Karpas-422 (cell line): Measurements from ENCODE around the gene UBXN7. TPM values are rescaled to one million over a fixed set of nuclear protein-coding genes. Genes with fewer than 3 reads are reported as not detected.

Experiments
- DNase-seq: peaks from one replicate; pipeline ENCODE4 v3.0.0-alpha.2; 2015
- H2AFZ ChIP-seq: fragments of 200-600 bp; sonication (generic); 2 replicates; pipeline ENCODE4 v1.6.1; 2014; ENCODE audit warnings: antibody characterized with exemption, low read length, mixed read lengths
- H3K27ac ChIP-seq: fragments of 200-600 bp; sonication (generic); 2 replicates; pipeline ENCODE4 v1.5.1; 2014; ENCODE audit warnings: mild to moderate bottlenecking, low read length, moderate library complexity
- H3K27me3 ChIP-seq: fragments of 200-600 bp; sonication (generic); 2 replicates; pipeline ENCODE4 v1.6.1; 2014; ENCODE audit warnings: low read length, mixed read lengths
- H3K36me3 ChIP-seq: fragments of 200-600 bp; sonication (generic); 2 replicates; pipeline ENCODE4 v1.6.1; 2014; ENCODE audit warnings: low read length, mixed read lengths; ENCODE audit not compliant: insufficient read depth
- H3K4me1 ChIP-seq: fragments of 200-600 bp; sonication (generic); 2 replicates; pipeline ENCODE4 v1.6.1; 2014; ENCODE audit warnings: mild to moderate bottlenecking, low read length, mixed read lengths
- H3K4me2 ChIP-seq: fragments of 200-600 bp; sonication (generic); 2 replicates; pipeline ENCODE4 v1.6.1; 2014; ENCODE audit warnings: low read length, low read depth, mild to moderate bottlenecking; ENCODE audit not compliant: poor library complexity, severe bottlenecking
- H3K4me3 ChIP-seq: fragments of 200-600 bp; sonication (generic); 2 replicates; pipeline ENCODE4 v1.5.1; 2014; ENCODE audit warnings: mild to moderate bottlenecking, antibody characterized with exemption, low read length, mixed read lengths
- H3K79me2 ChIP-seq: fragments of 200-600 bp; sonication (generic); 2 replicates; pipeline ENCODE4 v1.6.1; 2014; ENCODE audit warnings: mild to moderate bottlenecking, low read length, mixed read lengths
- H3K9ac ChIP-seq: fragments of 200-600 bp; sonication (generic); 2 replicates; pipeline ENCODE4 v1.6.0; 2014; ENCODE audit warnings: low read length
- H3K9me2 ChIP-seq: fragments of 200-600 bp; sonication (generic), shearing (Covaris generic); replicated peaks from 2 replicates; pipeline ENCODE4 v1.6.0; 2014; ENCODE audit warnings: mild to moderate bottlenecking, low read length, moderate library complexity; ENCODE audit not compliant: insufficient read depth
- H3K9me3 ChIP-seq: fragments of 300-700, 200-600 bp; sonication (generic); 2 replicates; pipeline ENCODE4 v1.6.1; 2014; ENCODE audit warnings: low read length, mixed read lengths
- H4K20me1 ChIP-seq: fragments of 200-600 bp; sonication (generic); 2 replicates; pipeline ENCODE4 v1.6.1; 2014; ENCODE audit warnings: mild to moderate bottlenecking, antibody characterized with exemption, low read length, low read depth; ENCODE audit not compliant: insufficient read depth
- total RNA-seq: library from RNA; depleted of rRNA; stranded (reverse); fragments of >200 nt; shearing (Covaris generic); gene quantifications from 2 replicates; pipeline ENCODE4 v1.2.3, GENCODE V29; 2014; ENCODE audit warnings: low replicate concordance

UBXN7 gene
- total RNA-seq, 1 experiment from 2014 or later: 33.0 TPM

DNA sequence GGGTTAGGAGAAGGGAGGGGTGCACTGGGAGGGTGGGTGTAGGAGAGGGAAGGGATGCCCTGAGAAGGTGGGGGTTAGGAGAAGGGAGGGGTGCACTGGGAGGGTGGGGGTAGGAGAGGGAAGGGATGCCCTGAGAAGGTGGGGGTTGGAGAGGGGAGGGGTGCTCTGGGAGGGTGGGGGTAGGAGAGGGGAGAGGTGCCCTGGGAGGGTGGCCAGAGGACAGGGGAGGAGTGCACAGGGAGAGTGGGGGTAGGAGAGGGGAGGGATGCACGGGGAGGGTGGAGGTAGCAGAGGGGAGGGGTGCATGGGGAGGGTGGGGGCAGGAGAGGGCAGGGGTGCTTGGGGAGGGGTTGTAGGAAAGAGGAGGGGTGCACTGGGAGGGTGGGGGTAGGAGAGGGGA, 97.2 kb downstream of the UBXN7 start:
- no peak for DNase-seq
- peaks cover 6% of the 10 kb centered on the region for H3K4me1 ChIP-seq
- no peak overlapping the region for H3K9ac ChIP-seq
- H4K20me1 ChIP-seq: no peaks in the 10 kb centered on the region
- no peaks in the 10 kb centered on the region for H3K27me3 ChIP-seq
- H3K27ac ChIP-seq: no peak overlapping the region
- no peak overlapping the region for H2AFZ ChIP-seq
- no peaks in the 10 kb centered on the region for H3K79me2 ChIP-seq
- no peaks in the 10 kb centered on the region for H3K36me3 ChIP-seq
- H3K4me2 ChIP-seq: no peak overlapping the region
- H3K9me2 ChIP-seq: no peaks in the 10 kb centered on the region
- H3K4me3 ChIP-seq: no peak overlapping the region
- H3K9me3 ChIP-seq: no peaks in the 10 kb centered on the region

- H3K9me3 ChIP-seq: no peaks in the 10 kb centered on the region
- no peaks in the 10 kb centered on the region for H3K4me1 ChIP-seq
- H3K4me3 ChIP-seq: no peak overlapping the region
- no peak overlapping the region for H3K27ac ChIP-seq
- no peaks in the 10 kb centered on the region for H3K27me3 ChIP-seq
- H3K9ac ChIP-seq: no peak overlapping the region
- H3K36me3 ChIP-seq: no peaks in the 10 kb centered on the region
- H4K20me1 ChIP-seq: no peaks in the 10 kb centered on the region
- H3K4me2 ChIP-seq: no peak overlapping the region
- no peak overlapping the region for H2AFZ ChIP-seq
- H3K79me2 ChIP-seq: no peaks in the 10 kb centered on the region
- no peaks in the 10 kb centered on the region for H3K9me2 ChIP-seq
- no peak for DNase-seq
Measured at GRCh38 chr3:196332168-196332567, 100.1 kb downstream of the UBXN7 start.

DNA sequence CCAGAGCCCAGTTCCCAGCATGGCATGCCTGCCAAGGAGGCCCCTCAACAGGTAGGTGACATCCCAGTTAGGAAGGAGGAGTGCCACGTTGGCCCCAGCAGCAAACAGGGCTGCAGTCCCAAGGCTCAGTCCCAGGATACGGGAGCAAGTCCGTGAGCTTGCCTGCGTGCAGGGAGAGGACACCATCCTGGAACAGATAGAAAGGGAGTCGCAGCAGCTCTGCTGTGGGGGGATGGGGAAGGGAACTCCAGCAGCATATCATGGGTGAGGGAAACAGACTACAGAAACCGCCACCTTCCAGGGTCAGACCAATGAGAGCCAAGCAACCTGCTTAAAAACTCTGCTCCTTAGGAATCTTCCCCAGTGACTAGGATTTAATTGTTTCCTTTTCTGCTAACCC, 104.8 kb downstream of the UBXN7 start:
- H3K4me1 ChIP-seq: no peaks in the 10 kb centered on the region
- no peaks in the 10 kb centered on the region for H3K79me2 ChIP-seq
- H3K9me3 ChIP-seq: no peaks in the 10 kb centered on the region
- no peak overlapping the region for H3K4me3 ChIP-seq
- no peak overlapping the region for H3K9ac ChIP-seq
- H3K9me2 ChIP-seq: no peaks in the 10 kb centered on the region
- no peak overlapping the region for H3K4me2 ChIP-seq
- no peak overlapping the region for H3K27ac ChIP-seq
- H4K20me1 ChIP-seq: no peaks in the 10 kb centered on the region
- no peaks in the 10 kb centered on the region for H3K27me3 ChIP-seq
- no peak overlapping the region for H2AFZ ChIP-seq
- no peak for DNase-seq
- H3K36me3 ChIP-seq: no peaks in the 10 kb centered on the region

GRCh38 chr3:196326936-196327335, 105.3 kb downstream of the UBXN7 start:
- no peak overlapping the region for H2AFZ ChIP-seq
- H3K36me3 ChIP-seq: no peaks in the 10 kb centered on the region
- no peaks in the 10 kb centered on the region for H3K9me2 ChIP-seq
- no peaks in the 10 kb centered on the region for H3K27me3 ChIP-seq
- no peak overlapping the region for H3K4me3 ChIP-seq
- no peaks in the 10 kb centered on the region for H4K20me1 ChIP-seq
- DNase-seq: no peak
- H3K9ac ChIP-seq: no peak overlapping the region
- no peak overlapping the region for H3K4me2 ChIP-seq
- H3K27ac ChIP-seq: no peak overlapping the region
- no peaks in the 10 kb centered on the region for H3K4me1 ChIP-seq
- no peaks in the 10 kb centered on the region for H3K79me2 ChIP-seq
- no peaks in the 10 kb centered on the region for H3K9me3 ChIP-seq

GRCh38 chr3:196323691-196324090, 108.5 kb downstream of the UBXN7 start:
- no peaks in the 10 kb centered on the region for H3K36me3 ChIP-seq
- H2AFZ ChIP-seq: no peak overlapping the region
- 0 out of 2 replicates have a peak, but pooled peaks cover 4% of the 10 kb centered on the region for H3K79me2 ChIP-seq
- DNase-seq: no peak
- H3K4me2 ChIP-seq: no peak overlapping the region
- H3K9me2 ChIP-seq: no peaks in the 10 kb centered on the region
- peaks cover 6% of the 10 kb centered on the region for H3K4me1 ChIP-seq
- no peaks in the 10 kb centered on the region for H3K9me3 ChIP-seq
- no peak overlapping the region for H3K9ac ChIP-seq
- H3K27me3 ChIP-seq: no peaks in the 10 kb centered on the region
- H4K20me1 ChIP-seq: no peaks in the 10 kb centered on the region
- H3K27ac ChIP-seq: no peak overlapping the region
- no peak overlapping the region for H3K4me3 ChIP-seq

DNA sequence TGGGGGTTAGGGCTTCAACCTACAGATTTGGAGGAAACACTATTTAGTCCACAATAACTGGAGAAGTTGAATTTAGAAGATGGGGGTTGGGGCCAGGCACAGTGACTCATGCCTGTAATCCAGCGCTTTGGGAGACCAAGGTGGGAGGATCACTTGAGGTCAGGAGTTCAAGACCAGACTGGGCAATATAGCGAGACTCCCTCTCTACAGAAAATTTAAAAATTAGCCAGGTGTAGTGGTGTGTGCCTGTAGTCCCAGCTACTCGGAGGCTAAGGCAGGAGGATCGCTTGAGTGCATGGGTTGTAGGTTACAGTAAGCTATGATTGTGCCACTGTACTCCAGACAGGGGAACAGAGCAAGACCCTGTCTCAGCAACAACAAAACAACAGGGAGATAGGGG, 109.2 kb downstream of the UBXN7 start:
- DNase-seq: no peak
- Histone ChIP-seq H4K20me1 (no peaks in the 10 kb centered on the region), H3K79me2 (0 out of 2 replicates have a peak, but pooled peaks cover 4% of the 10 kb centered on the region), H2AFZ (no peak overlapping the region), H3K9ac (no peak overlapping the region), H3K9me3 (no peaks in the 10 kb centered on the region), H3K4me1 (peaks cover 6% of the 10 kb centered on the region), H3K27me3 (no peaks in the 10 kb centered on the region), H3K4me2 (no peak overlapping the region), H3K36me3 (no peaks in the 10 kb centered on the region), H3K9me2 (no peaks in the 10 kb centered on the region), H3K27ac (no peak overlapping the region), H3K4me3 (no peak overlapping the region)

- Histone ChIP-seq H3K9ac (no peak overlapping the region), H3K4me3 (no peak overlapping the region), H3K9me2 (no peaks in the 10 kb centered on the region), H4K20me1 (no peaks in the 10 kb centered on the region), H3K36me3 (no peaks in the 10 kb centered on the region), H3K79me2 (peaks cover 14% of the 10 kb centered on the region), H2AFZ (no peak overlapping the region), H3K9me3 (no peaks in the 10 kb centered on the region), H3K27ac (no peak overlapping the region), H3K4me2 (no peak overlapping the region), H3K27me3 (no peaks in the 10 kb centered on the region), H3K4me1 (peaks cover 13% of the 10 kb centered on the region)
- DNase-seq: no peak
Measured at GRCh38 chr3:196321162-196321561, 111.1 kb downstream of the UBXN7 start.

DNA sequence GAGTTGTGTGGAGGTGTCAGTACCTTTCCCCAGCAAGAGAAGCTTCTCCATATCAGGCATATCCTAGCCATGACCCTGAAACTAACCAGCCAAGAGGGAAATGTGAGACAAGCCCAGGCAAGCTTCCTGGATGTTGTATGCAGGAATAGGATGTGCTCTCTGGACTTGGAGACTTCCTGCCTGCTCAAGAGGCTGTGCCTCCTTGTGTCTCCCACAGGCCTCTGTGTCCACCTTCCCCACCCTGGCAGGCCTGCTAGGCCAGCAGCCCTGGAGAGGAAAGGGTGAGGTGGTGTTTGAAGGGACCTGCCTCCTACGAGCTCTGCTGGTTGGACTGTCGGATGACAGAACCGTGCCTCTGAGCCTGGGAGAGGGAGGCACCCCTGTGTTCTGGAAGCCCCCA, 112.1 kb downstream of the UBXN7 start:
- H3K27me3 ChIP-seq: no peaks in the 10 kb centered on the region
- no peaks in the 10 kb centered on the region for H4K20me1 ChIP-seq
- H3K79me2 ChIP-seq: peaks cover 14% of the 10 kb centered on the region
- DNase-seq: no peak
- no peak overlapping the region for H3K9ac ChIP-seq
- H3K4me2 ChIP-seq: no peak overlapping the region
- no peaks in the 10 kb centered on the region for H3K9me2 ChIP-seq
- H3K27ac ChIP-seq: no peak overlapping the region
- no peaks in the 10 kb centered on the region for H3K9me3 ChIP-seq
- no peak overlapping the region for H3K4me3 ChIP-seq
- H2AFZ ChIP-seq: no peak overlapping the region
- H3K36me3 ChIP-seq: no peaks in the 10 kb centered on the region
- H3K4me1 ChIP-seq: peaks cover 13% of the 10 kb centered on the region
